Measurements from ENCODE around the gene C1orf198. TPM values are rescaled to one million over a fixed set of nuclear protein-coding genes. Genes with fewer than 3 reads are reported as not detected.

The C1orf198 gene
- polyA plus RNA-seq, 1 of the 3 experiments (the other 2 are of a cell fraction), result 12.3 TPM

- H3F3A ChIP-seq (replicated peaks; ENCODE audit: insufficient read depth), result peaks cover 15% of the 10 kb centered on the region
- H3K36me3 ChIP-seq (replicated peaks in 1 of 2; ENCODE audit: control insufficient read depth in 1 of 2, insufficient read depth in 2 of 2, low read length in 1 of 2), result no peaks in the 10 kb centered on the region
- H3K79me2 ChIP-seq (ENCODE audit: insufficient read depth), result no peaks in the 10 kb centered on the region
- ChIA-PET POLR2A (no interaction called here), CTCF (interaction anchor here (0.9 to 1.2 kb wide), 2 partner anchors 23 to 157 kb away, joined by 3 read pairs; partner anchors contain the start of genes ARV1 and TTC13)
- H2AFZ ChIP-seq (ENCODE audit: low read depth), result no peak overlapping the region
- H4K20me1 ChIP-seq (ENCODE audit: insufficient read depth), result no peaks in the 10 kb centered on the region
- no peak overlapping the region for H3K4me3 ChIP-seq (ENCODE audit: low read depth in 2 of 2, low read length in 1 of 2)
- no peaks in the 10 kb centered on the region for H3K9me3 ChIP-seq
- H3K4me2 ChIP-seq, result no peak overlapping the region
- no peaks in the 10 kb centered on the region for H3K27me3 ChIP-seq (ENCODE audit: insufficient read depth)
- TF ChIP-seq, protein P1, sequence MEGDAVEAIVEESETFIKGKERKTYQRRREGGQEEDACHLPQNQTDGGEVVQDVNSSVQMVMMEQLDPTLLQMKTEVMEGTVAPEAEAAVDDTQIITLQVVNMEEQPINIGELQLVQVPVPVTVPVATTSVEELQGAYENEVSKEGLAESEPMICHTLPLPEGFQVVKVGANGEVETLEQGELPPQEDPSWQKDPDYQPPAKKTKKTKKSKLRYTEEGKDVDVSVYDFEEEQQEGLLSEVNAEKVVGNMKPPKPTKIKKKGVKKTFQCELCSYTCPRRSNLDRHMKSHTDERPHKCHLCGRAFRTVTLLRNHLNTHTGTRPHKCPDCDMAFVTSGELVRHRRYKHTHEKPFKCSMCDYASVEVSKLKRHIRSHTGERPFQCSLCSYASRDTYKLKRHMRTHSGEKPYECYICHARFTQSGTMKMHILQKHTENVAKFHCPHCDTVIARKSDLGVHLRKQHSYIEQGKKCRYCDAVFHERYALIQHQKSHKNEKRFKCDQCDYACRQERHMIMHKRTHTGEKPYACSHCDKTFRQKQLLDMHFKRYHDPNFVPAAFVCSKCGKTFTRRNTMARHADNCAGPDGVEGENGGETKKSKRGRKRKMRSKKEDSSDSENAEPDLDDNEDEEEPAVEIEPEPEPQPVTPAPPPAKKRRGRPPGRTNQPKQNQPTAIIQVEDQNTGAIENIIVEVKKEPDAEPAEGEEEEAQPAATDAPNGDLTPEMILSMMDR (IDR thresholded peaks at IDR 0.05), result no peak
- TF ChIP-seq POLR2AphosphoS5 (IDR thresholded peaks at IDR 0.05; ENCODE audit: low read depth, low read length) (no peak), TEAD4 (IDR thresholded peaks at IDR 0.05; ENCODE audit: borderline replicate concordance, insufficient read depth) (no peak), GATA2 (CRISPR knock-in tag; IDR thresholded peaks at IDR 0.05) (no peak), MXI1 (IDR thresholded peaks at IDR 0.05; ENCODE audit: low read depth, low read length) (no peak), FOXM1 (IDR thresholded peaks at IDR 0.05; ENCODE audit: low read depth) (no peak), GABPA (IDR thresholded peaks at IDR 0.05; ENCODE audit: low read depth) (no peak), MAX (IDR thresholded peaks at IDR 0.05; ENCODE audit: low read depth) (no peak)
- TF ChIP-seq, protein P2, sequence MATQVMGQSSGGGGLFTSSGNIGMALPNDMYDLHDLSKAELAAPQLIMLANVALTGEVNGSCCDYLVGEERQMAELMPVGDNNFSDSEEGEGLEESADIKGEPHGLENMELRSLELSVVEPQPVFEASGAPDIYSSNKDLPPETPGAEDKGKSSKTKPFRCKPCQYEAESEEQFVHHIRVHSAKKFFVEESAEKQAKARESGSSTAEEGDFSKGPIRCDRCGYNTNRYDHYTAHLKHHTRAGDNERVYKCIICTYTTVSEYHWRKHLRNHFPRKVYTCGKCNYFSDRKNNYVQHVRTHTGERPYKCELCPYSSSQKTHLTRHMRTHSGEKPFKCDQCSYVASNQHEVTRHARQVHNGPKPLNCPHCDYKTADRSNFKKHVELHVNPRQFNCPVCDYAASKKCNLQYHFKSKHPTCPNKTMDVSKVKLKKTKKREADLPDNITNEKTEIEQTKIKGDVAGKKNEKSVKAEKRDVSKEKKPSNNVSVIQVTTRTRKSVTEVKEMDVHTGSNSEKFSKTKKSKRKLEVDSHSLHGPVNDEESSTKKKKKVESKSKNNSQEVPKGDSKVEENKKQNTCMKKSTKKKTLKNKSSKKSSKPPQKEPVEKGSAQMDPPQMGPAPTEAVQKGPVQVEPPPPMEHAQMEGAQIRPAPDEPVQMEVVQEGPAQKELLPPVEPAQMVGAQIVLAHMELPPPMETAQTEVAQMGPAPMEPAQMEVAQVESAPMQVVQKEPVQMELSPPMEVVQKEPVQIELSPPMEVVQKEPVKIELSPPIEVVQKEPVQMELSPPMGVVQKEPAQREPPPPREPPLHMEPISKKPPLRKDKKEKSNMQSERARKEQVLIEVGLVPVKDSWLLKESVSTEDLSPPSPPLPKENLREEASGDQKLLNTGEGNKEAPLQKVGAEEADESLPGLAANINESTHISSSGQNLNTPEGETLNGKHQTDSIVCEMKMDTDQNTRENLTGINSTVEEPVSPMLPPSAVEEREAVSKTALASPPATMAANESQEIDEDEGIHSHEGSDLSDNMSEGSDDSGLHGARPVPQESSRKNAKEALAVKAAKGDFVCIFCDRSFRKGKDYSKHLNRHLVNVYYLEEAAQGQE (IDR thresholded peaks at IDR 0.05; ENCODE audit: low read depth, low read length), result no peak
- H3K9ac ChIP-seq, result no peak overlapping the region
- peaks cover 11 to 41% of the 10 kb centered on the region in 2 experiments; a peak in 3 of 4 replicates for H3K4me1 ChIP-seq (ENCODE audit: control insufficient read depth in 1 of 2, insufficient read depth in 2 of 2, low read depth in 1 of 2, low read length in 1 of 2)
- WGBS (ENCODE audit: low lambda C conversion rate), result 55% methylated on average over 4 of the region's 4 CpGs
- no peaks in the 10 kb centered on the region for H3K9me2 ChIP-seq
- no peak overlapping the region for H3K27ac ChIP-seq (ENCODE audit: low read depth in 2 of 2, low read length in 1 of 2)
- no peak for DNase-seq
Measured at GRCh38 chr1:230821346-230821745, 47.0 kb downstream of the C1orf198 start.

- no peak overlapping the region for H3K4me3 ChIP-seq (ENCODE audit: low read depth in 2 of 2, low read length in 1 of 2)
- TF ChIP-seq, protein P3, sequence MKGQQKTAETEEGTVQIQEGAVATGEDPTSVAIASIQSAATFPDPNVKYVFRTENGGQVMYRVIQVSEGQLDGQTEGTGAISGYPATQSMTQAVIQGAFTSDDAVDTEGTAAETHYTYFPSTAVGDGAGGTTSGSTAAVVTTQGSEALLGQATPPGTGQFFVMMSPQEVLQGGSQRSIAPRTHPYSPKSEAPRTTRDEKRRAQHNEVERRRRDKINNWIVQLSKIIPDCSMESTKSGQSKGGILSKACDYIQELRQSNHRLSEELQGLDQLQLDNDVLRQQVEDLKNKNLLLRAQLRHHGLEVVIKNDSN (IDR thresholded peaks at IDR 0.05; ENCODE audit: borderline replicate concordance, low read depth), result no peak
- TF ChIP-seq TCF12 (IDR thresholded peaks at IDR 0.05) (no peak), POLR2AphosphoS5 (IDR thresholded peaks at IDR 0.05; ENCODE audit: low read depth, low read length) (no peak), FOXJ3 (CRISPR knock-in tag; IDR thresholded peaks at IDR 0.05) (no peak)
- POLR2A ChIA-PET, result no interaction called here
- CTCF ChIA-PET, result interaction anchor here (1.2 kb wide), 1 partner anchor 158 kb away, joined by 3 read pairs; the partner anchor contains the start of genes ARV1 and TTC13
- no peaks in the 10 kb centered on the region for H3K9me2 ChIP-seq
- H3K4me1 ChIP-seq (ENCODE audit: control insufficient read depth in 1 of 2, insufficient read depth in 2 of 2, low read depth in 1 of 2, low read length in 1 of 2), result peaks cover 11 to 34% of the 10 kb centered on the region in 2 experiments; a peak in 3 of 4 replicates
- no peaks in the 10 kb centered on the region for H3K36me3 ChIP-seq (replicated peaks in 1 of 2; ENCODE audit: control insufficient read depth in 1 of 2, insufficient read depth in 2 of 2, low read length in 1 of 2)
- no peak for DNase-seq
- 56% methylated on average over 4 of the region's 4 CpGs for WGBS (ENCODE audit: low lambda C conversion rate)
- H4K20me1 ChIP-seq (ENCODE audit: insufficient read depth), result no peaks in the 10 kb centered on the region
- no peaks in the 10 kb centered on the region for H3K79me2 ChIP-seq (ENCODE audit: insufficient read depth)
- H3K9me3 ChIP-seq, result no peaks in the 10 kb centered on the region
- H3K27me3 ChIP-seq (ENCODE audit: insufficient read depth), result no peaks in the 10 kb centered on the region
- peaks cover 12% of the 10 kb centered on the region for H3F3A ChIP-seq (replicated peaks; ENCODE audit: insufficient read depth)
- no peak overlapping the region for H3K27ac ChIP-seq (ENCODE audit: low read depth in 2 of 2, low read length in 1 of 2)
- H3K9ac ChIP-seq, result no peak overlapping the region
- no peak overlapping the region for H2AFZ ChIP-seq (ENCODE audit: low read depth)
- H3K4me2 ChIP-seq, result no peak overlapping the region
Measured at GRCh38 chr1:230820568-230820967, 47.8 kb downstream of the C1orf198 start.
